HEK293 (cell line): Measurements from ENCODE around the gene SERINC5.

Source experiments
- CTCF ChIA-PET: fragments of 350-600 bp; formaldehyde crosslinking; extraction: SDS; loops from one replicate; lab custom pipeline; 2021; ENCODE audit warnings: antibody characterized with exemption; lab: Yijun Ruan, JAX
- POLR2A ChIA-PET: fragments of 300-600 bp; formaldehyde crosslinking; extraction: SDS; loops from one replicate; lab custom pipeline; 2020; ENCODE audit warnings: antibody characterized with exemption, inconsistent platforms; lab: Yijun Ruan, JAX
- H3K27ac ChIP-seq: fragments of 200-500 bp; sonication (Bioruptor generic); 2 replicates; pipeline ENCODE4 v1.5.1; 2014; ENCODE audit warnings: low read depth, low read length, control low read depth, inconsistent platforms; ENCODE audit errors: extremely low read depth
- H3K36me3 ChIP-seq, 2 experiments: fragments of 200-500 bp in 1 of 2; sonication (Bioruptor generic) in 1 of 2; 1 replicate in 1 of 2; 2 replicates in 1 of 2; pipeline ENCODE4 v1.5.1; 2014 to 2017; ENCODE audit warnings: inconsistent platforms in 2 of 2, low read length in 2 of 2; ENCODE audit not compliant: control insufficient read depth in 2 of 2, insufficient read depth in 1 of 2
- H3K4me1 ChIP-seq: fragments of 200-500 bp; sonication (Bioruptor generic); 2 replicates; pipeline ENCODE4 v1.5.1; 2014; ENCODE audit warnings: mild to moderate bottlenecking, low read length, inconsistent platforms; ENCODE audit not compliant: control insufficient read depth, insufficient read depth
- H3K4me3 ChIP-seq: 2 replicates; pipeline ENCODE4 v1.5.1; 2011; ENCODE audit warnings: low read depth, mild to moderate bottlenecking, control low read depth, low read length, moderate library complexity
- H3K9me3 ChIP-seq: fragments of 200-500 bp; sonication (Bioruptor generic); 2 replicates; pipeline ENCODE4 v1.5.1; 2014; ENCODE audit warnings: low read depth, low read length, inconsistent platforms; ENCODE audit not compliant: control insufficient read depth, insufficient read depth
- CTCF ChIP-seq: fragments of 450-650 bp; formaldehyde crosslinking; IDR thresholded peaks from 2 replicates; pipeline ENCODE4 v1.5.1; 2016; ENCODE audit warnings: missing biosample characterization, missing genetic modification characterization
- FEZF1 ChIP-seq: fragments of 450-650 bp; formaldehyde crosslinking; IDR thresholded peaks from 2 replicates; pipeline ENCODE4 v1.5.1; 2016; ENCODE audit warnings: missing biosample characterization, missing genetic modification characterization
- GLI2 ChIP-seq: fragments of 450-650 bp; formaldehyde crosslinking; IDR thresholded peaks from 2 replicates; pipeline ENCODE4; 2017; ENCODE audit warnings: missing biosample characterization, missing genetic modification characterization, low read depth, borderline replicate concordance
- SCRT2 ChIP-seq: fragments of 450-650 bp; formaldehyde crosslinking; IDR thresholded peaks from 2 replicates; pipeline ENCODE4 v1.5.1; 2016; ENCODE audit warnings: missing biosample characterization, missing genetic modification characterization
- YY2 ChIP-seq: fragments of 450-650 bp; formaldehyde crosslinking; IDR thresholded peaks from 2 replicates; pipeline ENCODE4 v1.5.1; 2016; ENCODE audit warnings: missing biosample characterization, missing genetic modification characterization
- ZNF19 ChIP-seq: fragments of 450-650 bp; formaldehyde crosslinking; IDR thresholded peaks from 2 replicates; pipeline ENCODE4; 2016; ENCODE audit warnings: missing biosample characterization, missing genetic modification characterization, low read depth
- ZNF266 ChIP-seq: fragments of 450-650 bp; formaldehyde crosslinking; IDR thresholded peaks from 2 replicates; pipeline ENCODE4 v1.5.1; 2016; ENCODE audit warnings: missing biosample characterization, missing genetic modification characterization, low read depth
- ZNF610 ChIP-seq: fragments of 450-650 bp; formaldehyde crosslinking; IDR thresholded peaks from 2 replicates; pipeline ENCODE4 v1.5.1; 2016; ENCODE audit warnings: missing biosample characterization, missing genetic modification characterization, borderline replicate concordance
- ZNF677 ChIP-seq: fragments of 450-650 bp; IDR thresholded peaks from 2 replicates; pipeline ENCODE4 v1.5.0; 2018; ENCODE audit warnings: missing biosample characterization, mild to moderate bottlenecking, missing genetic modification characterization, moderate library complexity
- ZNF792 ChIP-seq: fragments of 450-650 bp; formaldehyde crosslinking; IDR thresholded peaks from 2 replicates; pipeline ENCODE4 v1.5.1; 2016; ENCODE audit warnings: missing biosample characterization, missing genetic modification characterization
- TF ChIP-seq, protein P1 (sequence below): fragments of 450-650 bp; formaldehyde crosslinking; IDR thresholded peaks from 2 replicates; pipeline ENCODE4 v1.5.0; 2017; ENCODE audit warnings: missing biosample characterization, missing genetic modification characterization, borderline replicate concordance
- TF ChIP-seq, protein P2 (sequence below): fragments of 450-650 bp; formaldehyde crosslinking; IDR thresholded peaks from 2 replicates; pipeline ENCODE4 v1.5.1; 2016; ENCODE audit warnings: missing biosample characterization, missing genetic modification characterization
- TF ChIP-seq, protein P3 (sequence below): fragments of 450-650 bp; formaldehyde crosslinking; IDR thresholded peaks from 2 replicates; pipeline ENCODE4 v1.5.1; 2016; ENCODE audit warnings: missing biosample characterization, missing genetic modification characterization, low read depth

Gene SERINC5

DNA sequence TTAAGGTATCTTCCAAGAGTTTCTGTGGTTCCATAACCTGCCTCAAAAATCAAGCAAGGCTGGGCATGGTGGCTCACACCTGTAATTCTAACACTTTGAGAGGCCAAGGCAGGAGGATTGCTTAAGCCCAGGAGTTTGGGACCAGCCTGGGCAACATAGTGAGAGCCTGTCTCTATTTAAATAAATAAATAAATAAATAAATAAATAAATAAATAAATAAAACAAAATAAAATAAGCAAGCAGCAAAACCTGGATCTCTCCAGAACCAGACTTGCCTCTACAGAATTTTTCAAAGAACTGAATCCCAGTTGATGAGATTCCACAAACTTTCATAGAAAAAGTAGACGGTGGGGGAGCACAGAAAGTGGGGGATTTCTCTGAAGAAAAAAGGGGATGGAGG lies 12.3 kb downstream of the SERINC5 start (continued):
- TF ChIP-seq ZNF19 (tag by site-specific recombination) (peak; percentile 83; the same call in 1 of the 2 replicates), ZNF266 (peak; percentile 84)
- TF ChIP-seq, all 188 proteins: peak for 28

DNA sequence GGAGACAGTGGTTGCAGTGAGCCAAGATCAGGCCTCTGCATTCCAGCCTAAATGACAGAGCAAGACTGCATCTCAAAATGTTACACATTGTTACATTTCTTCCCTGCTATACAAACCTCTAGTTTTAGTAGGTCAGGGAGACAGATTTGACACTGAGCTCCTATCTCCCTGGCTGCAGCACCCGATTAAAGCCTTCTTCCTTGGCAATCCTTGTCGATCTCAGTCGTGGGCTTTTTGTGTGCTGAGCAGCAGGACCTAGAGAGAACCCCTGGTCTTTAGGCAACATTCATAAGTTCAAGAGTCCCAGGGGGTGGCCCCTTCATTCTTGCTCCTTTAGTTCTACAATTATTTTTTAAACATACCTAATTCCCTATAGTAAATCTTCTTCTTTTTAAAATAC lies 13.0 kb downstream of the SERINC5 start:
- Histone ChIP-seq H3K4me1 (peaks cover 11% of the 10 kb centered on the region), H3K4me3 (no peak overlapping the region), H3K36me3 (no peaks in the 10 kb centered on the region; a peak in 1 of 3 replicates), H3K9me3 (no peaks in the 10 kb centered on the region), H3K27ac (no peak overlapping the region)
- POLR2A ChIA-PET = no interaction called here
- no peak for TF ChIP-seq CTCF (tag by site-specific recombination)
- no peak for TF ChIP-seq ZNF677
- TF ChIP-seq, protein P1, sequence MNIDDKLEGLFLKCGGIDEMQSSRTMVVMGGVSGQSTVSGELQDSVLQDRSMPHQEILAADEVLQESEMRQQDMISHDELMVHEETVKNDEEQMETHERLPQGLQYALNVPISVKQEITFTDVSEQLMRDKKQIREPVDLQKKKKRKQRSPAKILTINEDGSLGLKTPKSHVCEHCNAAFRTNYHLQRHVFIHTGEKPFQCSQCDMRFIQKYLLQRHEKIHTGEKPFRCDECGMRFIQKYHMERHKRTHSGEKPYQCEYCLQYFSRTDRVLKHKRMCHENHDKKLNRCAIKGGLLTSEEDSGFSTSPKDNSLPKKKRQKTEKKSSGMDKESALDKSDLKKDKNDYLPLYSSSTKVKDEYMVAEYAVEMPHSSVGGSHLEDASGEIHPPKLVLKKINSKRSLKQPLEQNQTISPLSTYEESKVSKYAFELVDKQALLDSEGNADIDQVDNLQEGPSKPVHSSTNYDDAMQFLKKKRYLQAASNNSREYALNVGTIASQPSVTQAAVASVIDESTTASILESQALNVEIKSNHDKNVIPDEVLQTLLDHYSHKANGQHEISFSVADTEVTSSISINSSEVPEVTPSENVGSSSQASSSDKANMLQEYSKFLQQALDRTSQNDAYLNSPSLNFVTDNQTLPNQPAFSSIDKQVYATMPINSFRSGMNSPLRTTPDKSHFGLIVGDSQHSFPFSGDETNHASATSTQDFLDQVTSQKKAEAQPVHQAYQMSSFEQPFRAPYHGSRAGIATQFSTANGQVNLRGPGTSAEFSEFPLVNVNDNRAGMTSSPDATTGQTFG (tag by site-specific recombination) = no peak
- no peak for TF ChIP-seq GLI2 (tag by site-specific recombination)
- no peak for TF ChIP-seq YY2 (tag by site-specific recombination)
- no peak for TF ChIP-seq SCRT2 (tag by site-specific recombination)
- TF ChIP-seq ZNF792 = no peak
- TF ChIP-seq FEZF1 (tag by site-specific recombination) = no peak
- TF ChIP-seq, protein P2, sequence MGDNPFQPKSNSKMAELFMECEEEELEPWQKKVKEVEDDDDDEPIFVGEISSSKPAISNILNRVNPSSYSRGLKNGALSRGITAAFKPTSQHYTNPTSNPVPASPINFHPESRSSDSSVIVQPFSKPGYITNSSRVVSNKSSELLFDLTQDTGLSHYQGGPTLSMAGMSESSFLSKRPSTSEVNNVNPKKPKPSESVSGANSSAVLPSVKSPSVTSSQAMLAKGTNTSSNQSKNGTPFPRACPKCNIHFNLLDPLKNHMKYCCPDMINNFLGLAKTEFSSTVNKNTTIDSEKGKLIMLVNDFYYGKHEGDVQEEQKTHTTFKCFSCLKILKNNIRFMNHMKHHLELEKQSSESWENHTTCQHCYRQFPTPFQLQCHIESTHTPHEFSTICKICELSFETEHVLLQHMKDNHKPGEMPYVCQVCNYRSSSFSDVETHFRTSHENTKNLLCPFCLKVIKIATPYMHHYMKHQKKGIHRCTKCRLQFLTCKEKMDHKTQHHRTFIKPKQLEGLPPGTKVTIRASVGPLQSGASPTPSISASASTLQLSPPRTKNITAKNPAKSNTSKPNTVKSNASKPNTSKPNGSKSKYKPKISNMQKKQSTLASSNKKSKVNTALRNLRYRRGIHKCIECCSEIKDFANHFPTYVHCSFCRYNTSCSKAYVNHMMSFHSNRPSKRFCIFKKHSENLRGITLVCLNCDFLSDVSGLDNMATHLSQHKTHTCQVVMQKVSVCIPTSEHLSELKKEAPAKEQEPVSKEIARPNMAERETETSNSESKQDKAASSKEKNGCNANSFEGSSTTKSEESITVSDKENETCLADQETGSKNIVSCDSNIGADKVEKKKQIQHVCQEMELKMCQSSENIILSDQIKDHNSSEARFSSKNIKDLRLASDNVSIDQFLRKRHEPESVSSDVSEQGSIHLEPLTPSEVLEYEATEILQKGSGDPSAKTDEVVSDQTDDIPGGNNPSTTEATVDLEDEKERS (tag by site-specific recombination) = no peak
- TF ChIP-seq, protein P3, sequence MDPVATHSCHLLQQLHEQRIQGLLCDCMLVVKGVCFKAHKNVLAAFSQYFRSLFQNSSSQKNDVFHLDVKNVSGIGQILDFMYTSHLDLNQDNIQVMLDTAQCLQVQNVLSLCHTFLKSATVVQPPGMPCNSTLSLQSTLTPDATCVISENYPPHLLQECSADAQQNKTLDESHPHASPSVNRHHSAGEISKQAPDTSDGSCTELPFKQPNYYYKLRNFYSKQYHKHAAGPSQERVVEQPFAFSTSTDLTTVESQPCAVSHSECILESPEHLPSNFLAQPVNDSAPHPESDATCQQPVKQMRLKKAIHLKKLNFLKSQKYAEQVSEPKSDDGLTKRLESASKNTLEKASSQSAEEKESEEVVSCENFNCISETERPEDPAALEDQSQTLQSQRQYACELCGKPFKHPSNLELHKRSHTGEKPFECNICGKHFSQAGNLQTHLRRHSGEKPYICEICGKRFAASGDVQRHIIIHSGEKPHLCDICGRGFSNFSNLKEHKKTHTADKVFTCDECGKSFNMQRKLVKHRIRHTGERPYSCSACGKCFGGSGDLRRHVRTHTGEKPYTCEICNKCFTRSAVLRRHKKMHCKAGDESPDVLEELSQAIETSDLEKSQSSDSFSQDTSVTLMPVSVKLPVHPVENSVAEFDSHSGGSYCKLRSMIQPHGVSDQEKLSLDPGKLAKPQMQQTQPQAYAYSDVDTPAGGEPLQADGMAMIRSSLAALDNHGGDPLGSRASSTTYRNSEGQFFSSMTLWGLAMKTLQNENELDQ (tag by site-specific recombination) = no peak
- TF ChIP-seq ZNF610 (tag by site-specific recombination) = no peak
- CTCF ChIA-PET = interaction anchor here (0.6 kb wide), 1 partner anchor 67 kb away, joined by 3 read pairs; no protein-coding TSS in a partner anchor
